ENCODE data around the gene STXBP4.

STXBP4 gene

DNA sequence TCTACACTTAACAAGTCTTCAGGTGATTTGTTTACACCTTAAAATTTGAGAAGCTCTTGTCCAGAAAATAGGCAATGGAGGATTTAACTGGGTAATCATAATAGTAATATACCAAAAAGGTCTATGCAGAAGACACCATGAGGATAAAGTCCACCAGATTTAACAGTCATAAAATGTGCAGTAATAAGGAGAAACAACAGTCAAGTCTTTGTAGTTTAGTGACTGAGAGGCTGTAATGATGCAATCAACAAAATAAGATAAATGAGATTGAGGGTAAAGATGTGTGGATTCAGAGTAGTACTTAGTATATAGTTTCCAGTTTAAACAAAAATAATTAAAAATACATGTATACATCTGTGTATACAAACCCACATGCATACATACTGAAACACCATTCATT lies 91.2 kb downstream of the STXBP4 start:
- H3F3A ChIP-seq (ENCODE audit: insufficient read depth) = no peaks in the 10 kb centered on the region
- H3K36me3 ChIP-seq (ENCODE audit: low read length) = no peaks in the 10 kb centered on the region
- no peak overlapping the region for H3K4me3 ChIP-seq (ENCODE audit: insufficient read depth, low read length, poor library complexity, severe bottlenecking)
- no peaks in the 10 kb centered on the region for H3K9me2 ChIP-seq (replicated peaks; ENCODE audit: insufficient read depth, low read length)
- H3K9ac ChIP-seq (ENCODE audit: low read length) = no peak overlapping the region
- no peak overlapping the region for H3K4me2 ChIP-seq (ENCODE audit: low read depth, low read length, poor library complexity, severe bottlenecking)
- H3K27me3 ChIP-seq (ENCODE audit: low read length) = no peaks in the 10 kb centered on the region
- TF ChIP-seq, protein P1, sequence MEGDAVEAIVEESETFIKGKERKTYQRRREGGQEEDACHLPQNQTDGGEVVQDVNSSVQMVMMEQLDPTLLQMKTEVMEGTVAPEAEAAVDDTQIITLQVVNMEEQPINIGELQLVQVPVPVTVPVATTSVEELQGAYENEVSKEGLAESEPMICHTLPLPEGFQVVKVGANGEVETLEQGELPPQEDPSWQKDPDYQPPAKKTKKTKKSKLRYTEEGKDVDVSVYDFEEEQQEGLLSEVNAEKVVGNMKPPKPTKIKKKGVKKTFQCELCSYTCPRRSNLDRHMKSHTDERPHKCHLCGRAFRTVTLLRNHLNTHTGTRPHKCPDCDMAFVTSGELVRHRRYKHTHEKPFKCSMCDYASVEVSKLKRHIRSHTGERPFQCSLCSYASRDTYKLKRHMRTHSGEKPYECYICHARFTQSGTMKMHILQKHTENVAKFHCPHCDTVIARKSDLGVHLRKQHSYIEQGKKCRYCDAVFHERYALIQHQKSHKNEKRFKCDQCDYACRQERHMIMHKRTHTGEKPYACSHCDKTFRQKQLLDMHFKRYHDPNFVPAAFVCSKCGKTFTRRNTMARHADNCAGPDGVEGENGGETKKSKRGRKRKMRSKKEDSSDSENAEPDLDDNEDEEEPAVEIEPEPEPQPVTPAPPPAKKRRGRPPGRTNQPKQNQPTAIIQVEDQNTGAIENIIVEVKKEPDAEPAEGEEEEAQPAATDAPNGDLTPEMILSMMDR (IDR thresholded peaks at IDR 0.05; ENCODE audit: insufficient read depth, low read length, poor library complexity, severe bottlenecking) = no peak
- TF ChIP-seq EZH2phosphoT487 (conservative IDR thresholded peaks at IDR 0.05; ENCODE audit: low read length) = no peak
- H4K20me1 ChIP-seq (ENCODE audit: low read depth, low read length) = no peaks in the 10 kb centered on the region
- H2AFZ ChIP-seq (ENCODE audit: low read depth, low read length, severe bottlenecking) = no peak overlapping the region
- no peaks in the 10 kb centered on the region for H3K79me2 ChIP-seq (ENCODE audit: insufficient read depth, low read length)
- no peaks in the 10 kb centered on the region for H3K9me3 ChIP-seq (ENCODE audit: insufficient read depth, low read length)
- no peak overlapping the region for H3K27ac ChIP-seq (ENCODE audit: low read depth, low read length)

DNA sequence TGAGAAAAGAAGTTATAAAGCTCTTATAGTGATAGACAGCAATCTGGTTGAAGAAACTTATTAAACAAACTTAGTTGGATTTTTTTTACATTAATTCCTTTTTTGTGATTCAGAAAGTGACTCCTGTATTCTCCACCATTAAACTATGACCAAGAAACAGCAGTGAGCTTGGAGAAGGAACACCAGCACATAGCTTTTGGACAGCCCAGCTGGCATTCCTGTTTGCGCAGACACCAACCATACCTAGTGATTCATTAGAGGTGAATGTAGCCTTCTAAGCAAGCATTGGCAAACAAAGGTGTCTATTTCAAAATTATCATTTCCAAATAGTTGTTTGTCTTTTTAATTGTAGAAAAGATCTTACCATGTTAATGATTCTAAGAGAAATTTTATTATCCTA lies 94.4 kb downstream of the STXBP4 start:
- Histone ChIP-seq H3K9me3 (ENCODE audit: insufficient read depth, low read length) (no peaks in the 10 kb centered on the region), H3K9me2 (replicated peaks; ENCODE audit: insufficient read depth, low read length) (no peaks in the 10 kb centered on the region), H3K79me2 (ENCODE audit: insufficient read depth, low read length) (no peaks in the 10 kb centered on the region), H3K9ac (ENCODE audit: low read length) (no peak overlapping the region), H3F3A (ENCODE audit: insufficient read depth) (no peaks in the 10 kb centered on the region), H3K4me2 (ENCODE audit: low read depth, low read length, poor library complexity, severe bottlenecking) (no peak overlapping the region), H2AFZ (ENCODE audit: low read depth, low read length, severe bottlenecking) (no peak overlapping the region), H3K27me3 (ENCODE audit: low read length) (no peaks in the 10 kb centered on the region), H3K36me3 (ENCODE audit: low read length) (no peaks in the 10 kb centered on the region), H3K27ac (ENCODE audit: low read depth, low read length) (no peak overlapping the region), H4K20me1 (ENCODE audit: low read depth, low read length) (no peaks in the 10 kb centered on the region), H3K4me3 (ENCODE audit: insufficient read depth, low read length, poor library complexity, severe bottlenecking) (no peak overlapping the region)
- TF ChIP-seq, protein P1 (IDR thresholded peaks at IDR 0.05; ENCODE audit: insufficient read depth, low read length, poor library complexity, severe bottlenecking) = no peak
- TF ChIP-seq EZH2phosphoT487 (conservative IDR thresholded peaks at IDR 0.05; ENCODE audit: low read length) = no peak

DNA sequence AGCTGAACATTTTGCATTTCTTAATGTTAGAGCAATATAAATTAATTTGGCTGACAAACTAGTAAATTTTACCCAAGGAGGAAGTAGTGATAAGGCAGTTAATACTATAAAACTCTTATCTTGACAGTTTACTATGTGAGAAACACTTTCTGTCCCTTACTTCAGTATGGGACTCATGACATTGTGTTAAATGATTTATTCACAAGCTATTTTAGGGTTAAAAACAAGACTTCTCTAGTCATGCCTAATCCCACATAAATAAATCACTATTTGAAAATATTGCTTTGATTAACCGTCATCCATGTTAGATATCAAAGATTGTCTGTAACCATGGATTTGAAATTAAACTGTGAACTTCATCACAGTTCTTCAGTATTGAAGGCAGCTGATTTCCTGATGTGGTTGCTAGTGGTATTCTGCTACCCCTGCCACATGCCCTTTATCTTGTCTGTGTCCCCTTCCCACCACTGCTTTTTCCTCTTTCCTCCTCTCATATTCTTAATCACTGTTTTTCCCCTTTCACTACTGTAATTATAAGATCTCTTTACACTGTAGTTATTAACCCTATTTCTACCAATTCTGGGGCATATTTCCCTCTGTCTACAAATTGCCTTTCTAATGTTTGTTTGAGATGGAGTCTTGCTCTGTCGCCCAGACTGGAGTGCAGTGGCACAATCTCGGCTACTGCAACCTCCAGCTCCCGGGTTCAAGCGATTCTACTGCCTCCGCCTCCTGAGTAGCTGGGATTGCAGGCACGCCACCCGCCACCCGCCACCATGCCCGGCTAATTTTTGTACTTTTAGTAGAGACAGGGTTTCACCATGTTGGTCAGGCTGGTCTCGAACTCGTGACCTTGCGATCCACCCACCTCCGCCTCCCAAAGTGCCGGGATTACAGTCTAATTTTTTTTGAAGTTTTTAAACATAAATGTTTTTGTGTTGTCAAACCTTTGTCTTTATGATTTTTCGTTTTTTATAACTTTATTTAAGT lies 95.6 kb downstream of the STXBP4 start:
- no peak overlapping the region for H2AFZ ChIP-seq (ENCODE audit: low read depth, low read length, severe bottlenecking)
- no peaks in the 10 kb centered on the region for H3F3A ChIP-seq (ENCODE audit: insufficient read depth)
- H3K27me3 ChIP-seq (ENCODE audit: low read length) = no peaks in the 10 kb centered on the region
- no peak overlapping the region for H3K27ac ChIP-seq (ENCODE audit: low read depth, low read length)
- H3K9ac ChIP-seq (ENCODE audit: low read length) = no peak overlapping the region
- no peak overlapping the region for H3K4me3 ChIP-seq (ENCODE audit: insufficient read depth, low read length, poor library complexity, severe bottlenecking)
- H3K79me2 ChIP-seq (ENCODE audit: insufficient read depth, low read length) = no peaks in the 10 kb centered on the region
- H4K20me1 ChIP-seq (ENCODE audit: low read depth, low read length) = no peaks in the 10 kb centered on the region
- TF ChIP-seq EZH2phosphoT487 (conservative IDR thresholded peaks at IDR 0.05; ENCODE audit: low read length) = no peak
- TF ChIP-seq, protein P1 (IDR thresholded peaks at IDR 0.05; ENCODE audit: insufficient read depth, low read length, poor library complexity, severe bottlenecking) = no peak
- no peaks in the 10 kb centered on the region for H3K9me3 ChIP-seq (ENCODE audit: insufficient read depth, low read length)
- no peaks in the 10 kb centered on the region for H3K36me3 ChIP-seq (ENCODE audit: low read length)
- H3K9me2 ChIP-seq (replicated peaks; ENCODE audit: insufficient read depth, low read length) = no peaks in the 10 kb centered on the region
- H3K4me2 ChIP-seq (ENCODE audit: low read depth, low read length, poor library complexity, severe bottlenecking) = no peak overlapping the region
